Measurements from ENCODE around the gene MUC13. TPM values are rescaled to one million over a fixed set of nuclear protein-coding genes. Genes with fewer than 3 reads are reported as not detected.

Gene MUC13
- total RNA-seq, 1 experiment from 2014 or later, result not detected

GRCh38 chr3:124895756-124896155, 38.8 kb downstream of the MUC13 start:
- Histone ChIP-seq H3K27me3 (replicated peaks; ENCODE audit: insufficient read depth, low read depth, low read length, poor library complexity) (no peaks in the 10 kb centered on the region), H3K36me3 (ENCODE audit: insufficient read depth, low read length, poor library complexity, severe bottlenecking) (peaks cover 11% of the 10 kb centered on the region), H3K9me3 (ENCODE audit: low read depth, low read length, poor library complexity, severe bottlenecking) (no peaks in the 10 kb centered on the region), H3K4me3 (ENCODE audit: low read depth, low read length, poor library complexity, severe bottlenecking) (no peak overlapping the region), H3K4me1 (ENCODE audit: insufficient read depth, low read length, poor library complexity, severe bottlenecking) (peaks cover 13% of the 10 kb centered on the region), H3K27ac (ENCODE audit: low read depth, low read length, poor library complexity, severe bottlenecking) (no peak overlapping the region)
- TF ChIP-seq CTCF (conservative IDR thresholded peaks at IDR 0.05; ENCODE audit: low read depth, low read length) (no peak), EZH2 (IDR thresholded peaks at IDR 0.05; ENCODE audit: borderline replicate concordance, low read depth, low read length, poor library complexity, severe bottlenecking) (no peak)
- intact Hi-C loops (cut with micrococcal nuclease; ENCODE audit: unreplicated experiment), result no loop called here
- no peak for DNase-seq (ENCODE audit: low spot score)
- CTCF ChIA-PET, result interaction anchor here (0.8 kb wide), 1 partner anchor 109 kb away, joined by 3 read pairs; no protein-coding TSS in a partner anchor
- BruUV-seq (replicated peaks), result no TSS peak
- POLR2A ChIA-PET (ENCODE audit: low non-redundant PET), result no interaction called here

DNA sequence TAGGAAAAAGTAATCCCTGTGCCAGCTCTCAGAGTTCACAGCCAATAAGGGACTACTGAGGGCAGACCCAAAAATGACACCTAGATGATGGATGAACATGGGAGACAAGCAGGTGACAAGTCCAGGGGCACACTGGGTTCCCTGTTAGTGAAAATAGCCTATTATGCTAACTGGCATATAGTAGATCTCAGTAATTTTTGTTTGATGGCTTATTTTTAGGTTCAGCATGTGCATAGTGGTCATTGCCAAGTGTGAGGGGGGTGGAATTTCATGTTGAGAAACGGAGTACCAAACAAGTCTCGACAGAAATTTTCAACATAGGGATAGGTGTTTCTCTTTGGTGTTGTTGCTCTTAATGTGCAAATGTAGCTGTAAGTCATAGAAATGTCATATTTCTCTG, 41.0 kb downstream of the MUC13 start:
- ChIA-PET POLR2A (ENCODE audit: low non-redundant PET) (no interaction called here), CTCF (no interaction called here)
- no peak for TF ChIP-seq CTCF (conservative IDR thresholded peaks at IDR 0.05; ENCODE audit: low read depth, low read length)
- no peak for TF ChIP-seq EZH2 (IDR thresholded peaks at IDR 0.05; ENCODE audit: borderline replicate concordance, low read depth, low read length, poor library complexity, severe bottlenecking)
- Histone ChIP-seq H3K27me3 (replicated peaks; ENCODE audit: insufficient read depth, low read depth, low read length, poor library complexity) (no peaks in the 10 kb centered on the region), H3K9me3 (ENCODE audit: low read depth, low read length, poor library complexity, severe bottlenecking) (no peaks in the 10 kb centered on the region), H3K36me3 (ENCODE audit: insufficient read depth, low read length, poor library complexity, severe bottlenecking) (peaks cover 11% of the 10 kb centered on the region), H3K4me3 (ENCODE audit: low read depth, low read length, poor library complexity, severe bottlenecking) (no peak overlapping the region), H3K4me1 (ENCODE audit: insufficient read depth, low read length, poor library complexity, severe bottlenecking) (no peaks in the 10 kb centered on the region), H3K27ac (ENCODE audit: low read depth, low read length, poor library complexity, severe bottlenecking) (no peak overlapping the region)
- intact Hi-C loops (cut with micrococcal nuclease; ENCODE audit: unreplicated experiment), result no loop called here
- BruUV-seq (replicated peaks), result no TSS peak
- no peak for DNase-seq (ENCODE audit: low spot score)

DNA sequence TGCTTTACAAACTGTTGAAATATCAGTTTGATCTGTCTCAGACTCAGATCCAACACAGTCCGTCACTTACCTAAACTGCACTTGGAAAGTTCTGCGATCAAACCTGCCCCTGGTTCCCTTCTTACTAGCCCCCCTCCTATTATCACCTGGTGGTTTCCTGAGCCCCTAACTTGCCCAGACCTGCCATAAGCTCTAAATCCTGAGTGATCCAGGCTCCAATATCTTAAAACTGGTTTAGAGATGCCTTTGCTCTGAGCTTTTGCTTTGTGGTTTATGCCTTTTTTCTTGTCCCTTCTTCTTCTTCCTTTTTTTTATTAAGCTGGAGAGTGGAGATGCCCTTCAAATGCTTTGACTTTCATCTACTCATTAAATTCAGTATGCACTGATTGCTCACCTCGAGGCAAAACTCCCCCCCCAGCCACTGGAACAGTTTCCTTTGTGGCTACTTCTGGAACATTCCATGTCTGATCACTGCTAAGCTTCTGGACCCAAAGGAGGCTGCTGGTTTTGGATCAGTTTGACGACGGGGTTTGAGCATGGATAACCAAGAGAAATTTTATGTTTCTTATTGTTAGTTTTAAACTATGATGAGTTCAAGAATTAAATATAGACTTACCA, 43.9 kb downstream of the MUC13 start:
- H3K9me3 ChIP-seq (ENCODE audit: low read depth, low read length, poor library complexity, severe bottlenecking), result no peaks in the 10 kb centered on the region
- DNase-seq (ENCODE audit: low spot score), result no peak
- TF ChIP-seq EZH2 (IDR thresholded peaks at IDR 0.05; ENCODE audit: borderline replicate concordance, low read depth, low read length, poor library complexity, severe bottlenecking), result no peak
- no peak for TF ChIP-seq CTCF (conservative IDR thresholded peaks at IDR 0.05; ENCODE audit: low read depth, low read length)
- BruUV-seq (replicated peaks), result no TSS peak
- peaks cover 11% of the 10 kb centered on the region for H3K36me3 ChIP-seq (ENCODE audit: insufficient read depth, low read length, poor library complexity, severe bottlenecking)
- intact Hi-C loops (cut with micrococcal nuclease; ENCODE audit: unreplicated experiment), result no loop called here
- CTCF ChIA-PET, result interaction anchor here (0.7 kb wide), 1 partner anchor 45 kb away, joined by 3 read pairs; no protein-coding TSS in a partner anchor
- H3K27me3 ChIP-seq (replicated peaks; ENCODE audit: insufficient read depth, low read depth, low read length, poor library complexity), result no peaks in the 10 kb centered on the region
- no peaks in the 10 kb centered on the region for H3K4me1 ChIP-seq (ENCODE audit: insufficient read depth, low read length, poor library complexity, severe bottlenecking)
- no peak overlapping the region for H3K4me3 ChIP-seq (ENCODE audit: low read depth, low read length, poor library complexity, severe bottlenecking)
- no peak overlapping the region for H3K27ac ChIP-seq (ENCODE audit: low read depth, low read length, poor library complexity, severe bottlenecking)
- POLR2A ChIA-PET (ENCODE audit: low non-redundant PET), result interaction anchor here (0.6 kb wide), 1 partner anchor 543 kb away, joined by 3 read pairs; no protein-coding TSS in a partner anchor
